Fibroblast of skin of right biceps (primary cell): ENCODE measurements around the gene GLT6D1.

Experiments used
- DNase-seq: peaks from one replicate; pipeline ENCODE4 v3.0.0-alpha.2; 2013

The GLT6D1 gene

GRCh38 chr9:135582966-135583687, 56.2 kb downstream of the GLT6D1 start:
- no peak for DNase-seq

GRCh38 chr9:135582541-135582940, 56.8 kb downstream of the GLT6D1 start:
- DNase-seq = no peak

DNA sequence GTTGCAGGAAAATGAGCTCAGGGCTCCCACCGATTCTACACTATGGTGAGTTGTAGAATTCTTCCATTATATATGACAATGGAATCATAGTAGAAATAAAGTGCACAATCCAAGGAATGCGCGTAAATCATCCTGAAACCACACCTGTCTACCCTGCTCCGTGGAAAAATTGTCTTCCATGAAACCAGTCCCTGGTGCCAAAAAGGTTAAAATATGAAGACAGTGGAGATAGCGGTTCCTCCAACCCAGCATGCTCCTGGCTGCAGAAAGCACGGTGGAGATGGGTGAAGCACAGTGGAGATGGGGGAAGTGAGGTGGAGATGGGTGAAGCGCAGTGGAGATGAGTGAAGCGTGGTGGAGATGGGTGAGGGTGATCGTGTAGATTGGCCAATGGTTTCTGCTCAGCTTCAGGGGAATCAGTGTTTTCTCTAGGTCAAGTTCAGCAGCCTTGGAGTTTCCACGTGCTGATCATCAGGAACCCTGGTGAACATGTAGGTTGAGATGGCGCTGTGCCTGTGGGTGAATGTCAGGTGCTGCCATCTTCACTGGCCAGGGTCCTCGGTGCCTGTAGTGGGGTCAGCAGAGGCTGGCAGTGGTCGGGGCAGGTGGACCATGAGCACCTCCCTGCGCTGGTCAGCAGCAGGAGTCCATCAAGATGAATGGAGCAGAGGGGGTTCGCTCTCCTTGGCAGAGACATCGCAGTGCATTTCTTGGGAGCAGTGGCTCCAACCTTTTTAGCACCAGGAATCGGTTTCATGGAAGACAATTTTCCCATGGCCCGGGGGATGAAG, 57.5 kb downstream of the GLT6D1 start:
- DNase-seq = no peak

DNA sequence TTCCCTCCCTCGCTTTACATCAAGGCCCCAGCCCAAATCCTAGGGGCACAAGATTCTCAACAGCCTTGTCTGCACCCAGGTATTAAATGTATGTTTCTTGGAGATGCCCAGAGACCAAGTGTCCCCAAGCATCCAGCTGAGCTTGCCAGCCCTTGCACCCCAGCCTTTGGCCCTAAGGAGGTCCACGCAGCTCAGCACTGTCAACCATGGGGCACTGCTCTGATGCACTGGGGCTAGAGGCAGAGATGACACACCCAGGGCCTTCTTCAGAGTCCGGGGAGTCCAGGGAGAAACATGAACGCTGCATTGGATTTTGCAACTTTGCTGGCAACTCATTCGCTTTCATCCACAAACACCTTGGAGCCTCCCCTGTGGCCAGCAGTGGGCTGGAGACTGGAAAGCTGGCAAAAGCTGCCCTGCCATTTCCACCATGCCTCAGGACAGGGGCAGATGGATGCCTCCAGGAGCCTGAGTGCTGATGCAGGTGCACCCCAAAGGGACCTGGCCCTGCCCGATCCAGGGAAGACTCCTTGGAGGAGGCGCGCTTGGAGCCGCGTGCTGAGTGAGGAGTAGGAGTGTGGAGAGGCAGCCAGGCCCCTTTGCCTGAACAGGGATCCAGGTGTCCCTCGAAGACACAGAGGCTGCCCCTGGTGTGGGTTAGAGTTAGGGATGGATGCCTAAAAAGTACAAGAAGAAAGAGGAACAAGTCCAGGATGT, 58.5 kb downstream of the GLT6D1 start:
- no peak for DNase-seq

DNA sequence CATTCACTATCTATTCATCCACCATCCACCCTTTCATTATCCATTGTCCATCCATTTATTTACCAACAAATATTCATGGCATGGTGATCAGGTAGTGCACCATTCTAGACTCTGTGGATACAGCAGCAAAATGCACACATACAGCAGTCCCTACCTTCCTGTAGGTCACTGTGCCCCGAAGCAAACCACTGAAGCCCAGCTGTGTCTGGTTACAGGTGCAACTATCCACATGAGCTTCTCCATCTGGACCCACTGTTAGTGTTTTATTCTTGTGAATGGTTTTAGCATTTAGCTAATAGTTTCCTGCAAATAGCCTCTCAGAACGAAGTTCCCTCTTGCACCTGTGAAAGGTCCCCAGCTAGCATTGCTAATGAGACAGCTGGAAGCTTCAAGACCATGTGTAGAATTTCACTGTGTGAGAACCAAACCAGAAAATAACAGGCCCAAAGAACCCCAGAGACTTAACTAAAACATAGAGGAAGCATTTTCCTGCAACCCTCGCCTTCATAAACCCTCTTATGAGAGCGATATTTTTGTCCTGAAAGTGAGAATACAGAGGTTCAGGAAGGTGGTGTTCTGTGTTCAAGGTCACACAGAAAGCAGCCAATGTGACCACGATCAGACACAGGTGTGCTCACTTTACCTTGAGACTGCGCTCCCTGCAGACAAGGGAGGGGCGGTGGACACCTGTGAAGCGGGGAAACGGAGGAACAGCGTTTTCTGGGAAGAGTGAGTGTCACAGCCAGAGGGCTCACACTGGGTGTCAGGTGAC, 59.3 kb downstream of the GLT6D1 start:
- DNase-seq = no peak

GRCh38 chr9:135579356-135579755, 60.0 kb downstream of the GLT6D1 start:
- DNase-seq = no peak

- no peak for DNase-seq
These were observed 62.1 kb downstream of the GLT6D1 start for GRCh38 chr9:135577256-135577655.

DNA sequence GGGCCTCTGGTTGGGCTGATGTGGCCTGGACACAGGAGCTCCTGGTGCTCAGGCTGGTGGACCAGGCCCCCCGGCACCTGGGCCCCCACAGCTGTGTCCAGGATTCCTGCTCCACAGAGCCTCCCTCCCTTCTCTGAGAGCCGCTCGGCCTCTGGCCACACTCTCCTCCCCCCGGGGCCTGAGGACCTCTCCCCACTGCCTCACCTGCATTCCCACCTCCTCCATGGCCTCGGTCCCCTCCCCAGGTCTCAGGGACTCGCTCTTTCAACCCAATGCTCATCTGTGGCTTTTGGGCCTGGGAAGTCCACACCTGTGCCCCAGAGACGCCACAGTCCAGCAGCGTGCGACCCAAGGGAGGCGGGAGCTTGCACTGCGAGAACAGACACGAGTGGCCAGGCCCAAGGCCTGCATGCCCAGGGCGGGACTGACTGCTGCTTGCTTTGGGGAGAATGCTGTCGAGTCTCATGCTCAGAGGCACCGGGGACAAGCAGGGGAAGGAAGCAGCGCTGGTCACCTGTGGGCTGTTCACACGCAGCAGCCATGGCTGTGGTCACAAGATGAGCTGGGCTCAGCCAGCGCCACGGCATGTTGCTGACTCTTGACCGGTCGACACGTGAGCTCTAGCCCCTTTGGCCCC, 63.2 kb downstream of the GLT6D1 start:
- no peak for DNase-seq

DNA sequence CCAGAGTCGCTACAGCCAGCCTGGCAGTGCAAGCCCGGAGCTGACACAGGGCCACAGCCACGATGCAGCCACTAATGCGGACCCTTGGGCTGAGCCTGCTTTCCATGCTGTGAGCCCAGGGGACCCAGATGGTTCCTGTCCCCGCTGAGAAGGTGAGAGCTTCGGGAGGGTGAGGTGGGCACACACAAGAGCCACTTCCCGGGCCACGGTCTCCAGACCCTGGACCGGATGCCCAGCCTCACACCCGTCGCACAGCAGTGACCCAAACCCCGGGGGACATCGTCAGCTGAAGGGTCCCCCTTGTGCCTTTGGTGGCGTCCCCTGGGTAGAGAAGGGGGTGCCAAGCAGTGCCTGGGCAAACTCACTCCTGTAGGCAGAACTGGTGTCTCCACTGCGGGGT, 64.4 kb downstream of the GLT6D1 start:
- DNase-seq = no peak

- DNase-seq = no peak
These were observed 65.0 kb downstream of the GLT6D1 start for GRCh38 chr9:135574331-135574730.
